ENCODE data around the gene TRERF1. TPM values are rescaled to one million over a fixed set of nuclear protein-coding genes. Genes with fewer than 3 reads are reported as not detected.
"Not testable (repeated sequence)": the region's sequence is repeated elsewhere in the genome, so short reads cannot be mapped to it uniquely, and the experiment has no call there.

TRERF1 gene
- total RNA-seq, 1 experiment from 2014 or later, result 2.0 TPM

GRCh38 chr6:42452171-42453030, 675 bp upstream of the TRERF1 start:
- DNase-seq (ENCODE audit: low read depth), result peak; percentile 86
- in situ Hi-C loops (cut with HindIII; ENCODE audit: low pct_unique_long_range_greater_than_20kb, low sequenced_read_pairs), result no loop called here

- no peak for DNase-seq (ENCODE audit: low read depth)
- in situ Hi-C loops (cut with HindIII; ENCODE audit: low pct_unique_long_range_greater_than_20kb, low sequenced_read_pairs), result no loop called here
Observed at GRCh38 chr6:42450477-42451332, 1.0 kb downstream of the TRERF1 start.

GRCh38 chr6:42449917-42450476, 1.7 kb downstream of the TRERF1 start:
- DNase-seq (ENCODE audit: low read depth), result no peak
- in situ Hi-C loops (cut with HindIII; ENCODE audit: low pct_unique_long_range_greater_than_20kb, low sequenced_read_pairs), result no loop called here

- no peak for DNase-seq (ENCODE audit: low read depth)
- in situ Hi-C loops (cut with HindIII; ENCODE audit: low pct_unique_long_range_greater_than_20kb, low sequenced_read_pairs), result no loop called here
Observed at GRCh38 chr6:42448927-42449659, 2.6 kb downstream of the TRERF1 start.

- in situ Hi-C loops (cut with HindIII; ENCODE audit: low pct_unique_long_range_greater_than_20kb, low sequenced_read_pairs), result no loop called here
- DNase-seq (ENCODE audit: low read depth), result no peak
Observed at GRCh38 chr6:42448391-42448790, 3.3 kb downstream of the TRERF1 start.

- in situ Hi-C loops (cut with HindIII; ENCODE audit: low pct_unique_long_range_greater_than_20kb, low sequenced_read_pairs), result no loop called here
- DNase-seq (ENCODE audit: low read depth), result no peak
Observed at GRCh38 chr6:42446996-42447395, 4.7 kb downstream of the TRERF1 start.

GRCh38 chr6:42446370-42446769, 5.4 kb downstream of the TRERF1 start:
- in situ Hi-C loops (cut with HindIII; ENCODE audit: low pct_unique_long_range_greater_than_20kb, low sequenced_read_pairs), result no loop called here
- no peak for DNase-seq (ENCODE audit: low read depth)

GRCh38 chr6:42445955-42446354, 5.8 kb downstream of the TRERF1 start:
- in situ Hi-C loops (cut with HindIII; ENCODE audit: low pct_unique_long_range_greater_than_20kb, low sequenced_read_pairs); DNase-seq (ENCODE audit: low read depth): not testable (repeated sequence)

- DNase-seq (ENCODE audit: low read depth), result no peak
- in situ Hi-C loops (cut with HindIII; ENCODE audit: low pct_unique_long_range_greater_than_20kb, low sequenced_read_pairs), result no loop called here
Observed at GRCh38 chr6:42443312-42444060, 8.2 kb downstream of the TRERF1 start.

GRCh38 chr6:42441697-42442081, 10.0 kb downstream of the TRERF1 start:
- in situ Hi-C loops (cut with HindIII; ENCODE audit: low pct_unique_long_range_greater_than_20kb, low sequenced_read_pairs), result no loop called here
- no peak for DNase-seq (ENCODE audit: low read depth)

- in situ Hi-C loops (cut with HindIII; ENCODE audit: low pct_unique_long_range_greater_than_20kb, low sequenced_read_pairs), result no loop called here
- no peak for DNase-seq (ENCODE audit: low read depth)
Observed at GRCh38 chr6:42440778-42441696, 10.7 kb downstream of the TRERF1 start.

GRCh38 chr6:42440027-42440426, 11.7 kb downstream of the TRERF1 start:
- DNase-seq (ENCODE audit: low read depth), result no peak
- in situ Hi-C loops (cut with HindIII; ENCODE audit: low pct_unique_long_range_greater_than_20kb, low sequenced_read_pairs), result no loop called here

- no peak for DNase-seq (ENCODE audit: low read depth)
- in situ Hi-C loops (cut with HindIII; ENCODE audit: low pct_unique_long_range_greater_than_20kb, low sequenced_read_pairs), result no loop called here
Observed at GRCh38 chr6:42436825-42437224, 14.9 kb downstream of the TRERF1 start.

- peak; percentile 27 for DNase-seq (ENCODE audit: low read depth)
- in situ Hi-C loops (cut with HindIII; ENCODE audit: low pct_unique_long_range_greater_than_20kb, low sequenced_read_pairs), result no loop called here
Observed at GRCh38 chr6:42434237-42434636, 17.5 kb downstream of the TRERF1 start.

- in situ Hi-C loops (cut with HindIII; ENCODE audit: low pct_unique_long_range_greater_than_20kb, low sequenced_read_pairs), result no loop called here
- DNase-seq (ENCODE audit: low read depth), result no peak
Observed at GRCh38 chr6:42433409-42433808, 18.3 kb downstream of the TRERF1 start.

- no peak for DNase-seq (ENCODE audit: low read depth)
- in situ Hi-C loops (cut with HindIII; ENCODE audit: low pct_unique_long_range_greater_than_20kb, low sequenced_read_pairs), result no loop called here
Observed at GRCh38 chr6:42431877-42432276, 19.8 kb downstream of the TRERF1 start.

GRCh38 chr6:42431356-42431755, 20.4 kb downstream of the TRERF1 start:
- in situ Hi-C loops (cut with HindIII; ENCODE audit: low pct_unique_long_range_greater_than_20kb, low sequenced_read_pairs), result no loop called here
- DNase-seq (ENCODE audit: low read depth), result no peak

All from Caki2 (cell line).